ENCODE results near the gene COL3A1. TPM values are rescaled to one million over a fixed set of nuclear protein-coding genes. Genes with fewer than 3 reads are reported as not detected.

The COL3A1 gene
- total RNA-seq, 1 donor from 2014 or later, result 1,124 TPM

DNA sequence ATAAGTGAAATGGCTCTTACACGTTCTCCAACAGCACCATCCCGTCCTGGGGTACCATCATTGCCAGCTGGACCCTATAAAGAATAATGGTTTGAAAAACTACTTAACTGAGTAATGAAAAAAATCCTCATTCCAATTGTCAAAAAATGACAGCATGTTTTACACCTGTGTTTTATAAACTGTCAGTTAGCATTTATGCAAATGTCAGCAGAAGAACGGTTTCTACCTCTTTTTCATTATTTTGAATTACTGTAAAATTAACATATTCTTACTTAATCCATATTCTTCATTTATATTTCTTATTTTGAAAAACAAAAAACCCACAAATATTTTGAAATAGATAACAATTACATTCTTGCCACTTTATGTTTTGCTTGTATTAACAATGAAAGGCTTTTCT lies 74.0 kb downstream of the COL3A1 start:
- peaks cover 9% of the 10 kb centered on the region for H3K36me3 Mint-ChIP-seq
- DNase-seq (ENCODE audit: extremely low spot score, unreplicated experiment), result no peak
- no peak overlapping the region for H3K27ac Mint-ChIP-seq
- TF ChIP-seq, protein P1, sequence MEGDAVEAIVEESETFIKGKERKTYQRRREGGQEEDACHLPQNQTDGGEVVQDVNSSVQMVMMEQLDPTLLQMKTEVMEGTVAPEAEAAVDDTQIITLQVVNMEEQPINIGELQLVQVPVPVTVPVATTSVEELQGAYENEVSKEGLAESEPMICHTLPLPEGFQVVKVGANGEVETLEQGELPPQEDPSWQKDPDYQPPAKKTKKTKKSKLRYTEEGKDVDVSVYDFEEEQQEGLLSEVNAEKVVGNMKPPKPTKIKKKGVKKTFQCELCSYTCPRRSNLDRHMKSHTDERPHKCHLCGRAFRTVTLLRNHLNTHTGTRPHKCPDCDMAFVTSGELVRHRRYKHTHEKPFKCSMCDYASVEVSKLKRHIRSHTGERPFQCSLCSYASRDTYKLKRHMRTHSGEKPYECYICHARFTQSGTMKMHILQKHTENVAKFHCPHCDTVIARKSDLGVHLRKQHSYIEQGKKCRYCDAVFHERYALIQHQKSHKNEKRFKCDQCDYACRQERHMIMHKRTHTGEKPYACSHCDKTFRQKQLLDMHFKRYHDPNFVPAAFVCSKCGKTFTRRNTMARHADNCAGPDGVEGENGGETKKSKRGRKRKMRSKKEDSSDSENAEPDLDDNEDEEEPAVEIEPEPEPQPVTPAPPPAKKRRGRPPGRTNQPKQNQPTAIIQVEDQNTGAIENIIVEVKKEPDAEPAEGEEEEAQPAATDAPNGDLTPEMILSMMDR (conservative IDR thresholded peaks at IDR 0.05), result no peak
- H3K4me3 Mint-ChIP-seq, result no peak overlapping the region
- H3K27me3 Mint-ChIP-seq, result no peaks in the 10 kb centered on the region
- peaks cover 8% of the 10 kb centered on the region for H3K4me1 Mint-ChIP-seq (ENCODE audit: unreplicated experiment)
- H3K9me3 Mint-ChIP-seq, result no peaks in the 10 kb centered on the region

- Mint-ChIP-seq H3K27me3 (no peaks in the 10 kb centered on the region), H3K4me3 (no peak overlapping the region), H3K36me3 (peaks cover 9% of the 10 kb centered on the region), H3K4me1 (ENCODE audit: unreplicated experiment) (peaks cover 8% of the 10 kb centered on the region), H3K27ac (no peak overlapping the region), H3K9me3 (no peaks in the 10 kb centered on the region)
- no peak for DNase-seq (ENCODE audit: extremely low spot score, unreplicated experiment)
- TF ChIP-seq, protein P1 (conservative IDR thresholded peaks at IDR 0.05), result no peak
Observed at GRCh38 chr2:189049709-189050164, 75.6 kb downstream of the COL3A1 start.

DNA sequence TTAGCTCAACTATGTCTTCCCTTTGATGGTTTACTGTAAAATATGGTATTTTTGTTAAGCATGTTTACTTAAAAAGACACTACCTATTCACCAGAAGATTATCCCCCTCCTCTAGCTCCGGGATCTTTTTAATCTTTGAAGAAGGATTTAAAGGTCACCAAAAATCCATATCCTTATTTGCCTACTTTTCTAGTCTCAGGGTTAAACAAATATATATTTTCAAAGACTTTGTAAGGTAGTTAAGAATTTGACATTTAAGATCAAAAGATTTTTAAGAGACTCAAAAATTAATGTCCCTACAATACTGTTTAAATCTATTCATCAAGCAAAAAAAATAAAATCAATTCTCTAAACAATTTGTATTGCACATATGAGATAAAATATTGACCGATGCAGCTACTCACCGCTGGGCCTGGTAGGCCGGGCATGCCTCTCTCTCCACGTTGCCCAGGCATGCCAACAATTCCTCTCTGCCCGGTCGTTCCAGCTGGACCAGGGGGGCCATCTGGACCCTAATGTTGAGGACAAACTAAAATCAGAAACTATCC lies 76.1 kb downstream of the COL3A1 start:
- Mint-ChIP-seq H3K36me3 (peaks cover 9% of the 10 kb centered on the region), H3K4me1 (ENCODE audit: unreplicated experiment) (peaks cover 8% of the 10 kb centered on the region), H3K4me3 (no peak overlapping the region), H3K27me3 (no peaks in the 10 kb centered on the region), H3K9me3 (no peaks in the 10 kb centered on the region), H3K27ac (no peak overlapping the region)
- TF ChIP-seq, protein P1 (conservative IDR thresholded peaks at IDR 0.05), result no peak
- DNase-seq (ENCODE audit: extremely low spot score, unreplicated experiment), result no peak

- no peaks in the 10 kb centered on the region for H3K27me3 Mint-ChIP-seq
- TF ChIP-seq, protein P1 (conservative IDR thresholded peaks at IDR 0.05), result no peak
- DNase-seq (ENCODE audit: extremely low spot score, unreplicated experiment), result no peak
- peaks cover 4% of the 10 kb centered on the region for H3K4me1 Mint-ChIP-seq (ENCODE audit: unreplicated experiment)
- H3K36me3 Mint-ChIP-seq, result peaks cover 8% of the 10 kb centered on the region
- no peak overlapping the region for H3K4me3 Mint-ChIP-seq
- H3K9me3 Mint-ChIP-seq, result no peaks in the 10 kb centered on the region
- no peak overlapping the region for H3K27ac Mint-ChIP-seq
Observed at GRCh38 chr2:189056200-189057106, 82.3 kb downstream of the COL3A1 start.

DNA sequence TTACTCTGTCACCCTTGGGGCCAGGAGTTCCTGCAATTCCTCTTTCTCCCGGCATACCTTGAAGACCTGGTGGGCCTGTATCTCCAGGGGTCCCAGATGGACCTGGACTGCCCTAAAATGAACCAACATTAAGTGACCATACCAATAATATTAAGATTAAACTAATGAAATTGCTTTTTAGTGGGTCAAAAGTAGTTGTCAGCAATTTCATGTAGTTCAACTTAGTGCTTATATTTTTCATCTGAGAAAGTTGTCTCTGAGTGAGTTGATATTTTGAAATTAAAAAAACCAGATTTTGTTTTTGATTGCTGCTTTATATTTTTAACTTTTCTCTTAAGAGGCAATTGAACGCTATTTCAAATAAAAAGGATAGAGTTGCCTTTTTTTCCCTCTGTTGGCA lies 83.1 kb downstream of the COL3A1 start:
- Mint-ChIP-seq H3K4me3 (no peak overlapping the region), H3K36me3 (peaks cover 8% of the 10 kb centered on the region), H3K27me3 (no peaks in the 10 kb centered on the region), H3K9me3 (no peaks in the 10 kb centered on the region), H3K4me1 (ENCODE audit: unreplicated experiment) (peaks cover 4% of the 10 kb centered on the region), H3K27ac (no peak overlapping the region)
- TF ChIP-seq, protein P1 (conservative IDR thresholded peaks at IDR 0.05), result no peak
- no peak for DNase-seq (ENCODE audit: extremely low spot score, unreplicated experiment)

Measured in type B pancreatic cell (in vitro differentiated cells).